NCI-H1092 treated with DMSO at 0.1 percent for 48 hours (cell line): Measurements from ENCODE around the gene PARP12.

Experiments used
- DNase-seq: peaks from one replicate; lab custom pipeline; 2025; lab: John Stamatoyannopoulos, UW

The PARP12 gene

DNA sequence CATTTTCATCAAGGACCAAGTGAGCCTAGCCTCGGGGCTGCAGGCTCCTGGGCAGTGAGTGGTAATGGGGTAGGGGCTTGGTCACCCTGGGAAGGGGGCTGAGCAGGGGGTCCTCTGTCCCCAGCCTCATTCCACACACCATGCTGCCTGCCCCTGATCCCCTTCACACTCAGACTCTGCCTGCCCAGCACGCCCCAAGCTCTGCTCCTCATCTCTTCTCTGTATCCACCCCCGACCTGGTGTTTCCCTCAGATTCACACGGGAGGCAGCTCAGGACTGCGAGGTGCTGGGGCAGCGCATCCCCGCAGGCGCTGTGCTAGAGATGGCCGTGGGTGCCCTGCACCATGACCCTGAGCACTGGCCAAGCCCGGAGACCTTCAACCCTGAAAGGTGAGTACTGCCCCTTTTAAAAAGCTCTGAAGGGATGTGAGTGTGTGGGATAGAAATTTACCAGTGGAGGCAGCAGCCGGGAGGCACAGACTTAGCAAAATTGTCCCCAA, 47.2 kb downstream of the PARP12 start:
- DNase-seq: no peak

DNA sequence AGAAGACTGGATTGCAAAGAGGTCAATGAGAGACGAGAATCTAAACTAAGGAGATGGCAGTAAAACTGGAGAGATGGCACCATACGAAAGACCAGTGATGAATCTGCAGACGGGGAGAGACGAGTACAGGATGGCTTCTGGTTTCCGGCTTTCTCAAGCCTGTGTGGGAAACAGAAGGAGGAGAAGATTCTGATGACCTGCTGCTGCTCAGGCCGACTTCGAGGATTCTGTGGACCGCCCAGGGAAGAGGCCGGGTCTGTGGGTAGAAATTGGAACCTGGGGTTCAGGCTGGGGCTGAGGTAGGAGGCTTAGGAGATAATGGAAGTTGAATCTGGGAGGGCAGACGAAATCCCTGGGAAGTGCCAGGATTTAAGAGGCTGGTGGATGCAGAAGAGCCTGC, 48.6 kb downstream of the PARP12 start:
- no peak for DNase-seq

DNA sequence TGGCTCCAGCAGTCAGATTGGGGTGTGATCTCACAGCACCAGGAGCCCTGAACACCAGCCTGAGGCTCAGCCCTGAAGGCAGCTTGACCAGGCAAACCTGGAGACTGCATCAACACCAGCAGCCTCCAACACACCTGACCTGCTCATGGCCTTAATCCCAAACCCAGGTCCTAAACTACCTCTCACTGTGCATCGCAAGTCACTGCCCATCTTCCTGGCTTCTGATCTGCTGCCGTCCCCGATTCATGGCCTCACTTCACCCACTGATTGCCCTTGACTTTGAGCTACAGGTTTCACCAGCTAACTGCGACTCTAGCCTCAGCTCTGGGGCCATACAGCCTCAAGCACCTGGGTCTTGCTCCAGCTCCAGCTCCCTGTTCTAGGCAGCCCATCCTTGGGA, 49.1 kb downstream of the PARP12 start:
- DNase-seq: no peak

DNA sequence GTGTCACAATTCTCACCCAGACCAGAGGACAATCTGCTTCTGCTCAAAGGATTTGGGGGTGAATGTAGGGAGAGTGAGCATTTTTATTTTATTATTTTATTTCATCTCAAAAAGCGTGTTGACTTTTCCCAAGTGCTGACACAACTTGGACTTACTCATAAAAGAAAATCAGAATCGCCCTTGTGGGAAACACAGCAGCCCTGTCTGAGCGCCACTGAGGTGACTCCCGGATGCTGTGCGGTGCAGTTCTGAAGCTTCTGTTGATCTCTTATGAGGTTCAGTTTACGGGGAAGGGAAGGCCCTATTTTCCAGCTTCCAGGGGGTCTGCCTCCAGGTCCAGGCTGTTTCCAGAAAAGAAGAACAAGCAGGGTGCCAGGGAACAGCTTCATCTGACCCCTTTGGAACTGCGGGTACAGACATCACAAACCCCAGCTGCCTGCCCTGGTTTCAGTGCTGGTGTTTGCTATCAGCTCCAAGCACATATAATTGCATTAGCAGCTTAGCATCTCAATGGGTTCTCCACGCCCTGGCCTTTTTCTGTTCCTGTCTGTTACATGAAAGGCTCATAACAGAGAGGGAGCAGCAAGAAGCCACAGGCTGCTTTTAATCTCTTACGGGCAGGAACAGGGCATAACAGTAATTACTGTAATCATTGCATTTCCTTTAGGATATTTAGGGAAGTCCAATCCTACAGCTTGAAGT, 52.4 kb downstream of the PARP12 start:
- DNase-seq: no peak

- DNase-seq: no peak
Measured at GRCh38 chr7:140009735-140010134, 53.0 kb downstream of the PARP12 start.

- no peak for DNase-seq
Measured at GRCh38 chr7:140008755-140009610, 53.8 kb downstream of the PARP12 start.

DNA sequence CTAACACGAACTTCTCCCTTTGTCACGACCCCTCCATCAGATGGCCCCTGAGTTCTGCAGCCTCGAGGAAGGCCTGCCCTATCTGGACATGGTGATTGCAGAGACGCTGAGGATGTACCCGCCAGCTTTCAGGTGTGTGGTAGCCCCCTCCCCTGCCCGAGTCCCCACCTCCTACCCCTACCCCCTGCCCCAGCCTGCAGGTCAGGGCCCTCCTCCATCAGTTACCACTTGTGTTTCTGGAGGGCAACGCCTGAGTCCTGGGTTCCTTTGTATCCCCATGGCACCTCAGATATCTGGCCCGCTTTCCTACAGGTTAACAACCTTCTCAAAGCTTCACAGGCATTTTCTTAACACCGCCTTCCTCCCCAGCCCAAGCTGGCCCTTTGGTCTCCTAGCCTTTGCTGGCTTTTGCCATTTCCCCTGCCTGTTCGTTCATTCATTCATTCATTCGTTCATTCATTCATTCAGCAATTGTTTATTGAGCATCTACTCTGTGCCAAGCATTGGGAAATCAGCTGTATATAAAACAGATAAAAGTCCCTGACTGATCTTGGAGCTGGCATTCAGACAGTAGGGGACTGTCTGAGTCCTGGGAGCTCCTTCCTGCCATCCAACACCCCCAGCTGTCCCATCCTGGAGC, 55.6 kb downstream of the PARP12 start:
- DNase-seq: no peak

DNA sequence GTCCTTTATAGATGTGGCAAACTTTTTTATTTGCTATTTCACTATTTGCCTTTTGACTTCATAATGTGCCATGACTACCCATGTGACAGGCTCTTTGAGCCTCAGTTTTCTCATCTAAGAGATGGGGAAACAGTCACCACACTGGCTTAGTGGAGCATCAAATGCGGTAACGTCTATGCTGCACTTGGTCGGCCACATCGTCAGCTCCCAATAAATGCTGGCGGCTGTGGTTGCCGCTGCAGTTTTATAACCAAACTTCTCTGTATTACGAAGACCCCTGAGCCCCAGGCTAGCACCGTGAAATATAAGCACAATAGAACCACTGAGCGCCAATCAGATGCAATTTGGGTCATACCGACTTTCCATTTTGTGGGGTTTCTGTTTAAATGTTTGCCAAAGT, 56.2 kb downstream of the PARP12 start:
- no peak for DNase-seq

DNA sequence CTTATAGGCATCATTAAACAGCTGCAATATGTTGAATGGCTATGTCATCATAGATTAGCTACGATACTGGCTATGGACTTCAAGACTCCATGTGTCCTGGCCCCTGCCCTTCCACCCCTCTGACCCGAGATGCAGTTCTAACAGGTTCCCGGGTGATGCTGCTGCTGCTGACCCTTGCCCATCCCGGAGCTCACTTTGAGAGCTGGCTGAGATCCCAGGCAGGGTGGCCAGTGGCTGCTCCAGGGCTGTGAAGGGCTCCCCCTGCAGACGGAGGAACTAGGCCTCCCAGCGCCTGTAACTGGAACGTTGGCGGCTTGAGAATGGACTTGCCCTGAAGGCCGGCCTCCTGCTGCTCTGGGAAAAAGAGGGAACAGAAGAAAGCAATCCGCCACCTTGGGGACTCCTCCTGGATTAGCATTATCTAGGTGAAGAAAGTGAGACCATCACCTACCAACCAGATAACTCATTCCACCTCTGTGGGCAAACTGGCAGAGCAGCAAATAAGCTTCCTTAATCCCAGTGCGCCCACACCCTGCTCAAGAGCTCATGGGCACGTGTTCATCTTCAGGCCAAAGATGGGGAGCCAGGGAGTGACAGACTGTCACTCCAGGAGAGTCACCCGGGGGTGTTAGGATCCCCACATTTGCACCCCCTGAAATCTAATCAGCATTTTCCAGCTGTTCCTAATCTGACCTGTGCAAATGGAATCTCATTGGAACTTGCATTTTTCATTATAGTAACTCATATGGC, 56.8 kb downstream of the PARP12 start:
- peak; percentile 14 for DNase-seq

GRCh38 chr7:140005341-140005740, 57.4 kb downstream of the PARP12 start:
- no peak for DNase-seq

DNA sequence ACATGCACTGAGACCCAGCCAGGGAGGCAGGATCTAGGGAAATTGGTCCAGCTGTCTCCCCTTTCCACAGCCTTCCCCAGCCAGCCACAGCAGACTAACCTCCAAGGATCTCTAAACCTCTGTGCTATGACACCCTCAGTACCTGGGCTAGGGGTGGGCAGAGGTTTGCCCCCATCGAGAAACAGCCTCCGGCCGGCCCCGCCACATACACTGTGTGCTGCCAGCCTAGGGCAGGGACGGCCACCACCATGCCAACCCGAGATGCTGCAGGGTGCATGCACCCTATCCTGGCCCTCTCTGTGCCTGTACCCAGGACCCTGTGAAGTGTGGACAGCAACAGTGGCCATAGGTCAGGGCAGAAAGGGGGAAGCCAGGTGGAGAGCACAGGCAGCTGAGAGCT, 58.1 kb downstream of the PARP12 start:
- no peak for DNase-seq

DNA sequence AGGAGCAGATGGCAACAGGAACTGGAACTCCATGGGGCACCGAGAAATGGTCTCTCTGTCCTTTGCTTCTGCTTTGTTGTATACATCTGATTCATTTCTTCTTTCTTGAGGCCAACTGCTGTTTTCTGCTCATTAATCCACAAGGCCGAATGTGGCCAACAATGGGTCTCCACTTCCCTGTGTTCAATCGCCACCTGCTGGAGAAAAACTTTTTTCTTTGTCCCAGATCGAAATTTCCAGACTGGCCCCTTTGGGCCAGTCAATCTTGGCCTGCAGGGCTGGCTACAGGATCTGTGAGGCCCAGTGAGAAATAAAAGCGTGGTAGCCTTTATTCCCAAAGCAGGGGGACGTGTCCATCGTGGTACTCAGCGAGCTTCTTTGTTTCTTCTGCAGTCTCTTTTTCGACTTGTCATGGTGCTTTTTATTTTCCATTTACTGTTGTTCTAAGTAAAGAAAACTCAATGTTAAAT, 58.8 kb downstream of the PARP12 start:
- no peak for DNase-seq

DNA sequence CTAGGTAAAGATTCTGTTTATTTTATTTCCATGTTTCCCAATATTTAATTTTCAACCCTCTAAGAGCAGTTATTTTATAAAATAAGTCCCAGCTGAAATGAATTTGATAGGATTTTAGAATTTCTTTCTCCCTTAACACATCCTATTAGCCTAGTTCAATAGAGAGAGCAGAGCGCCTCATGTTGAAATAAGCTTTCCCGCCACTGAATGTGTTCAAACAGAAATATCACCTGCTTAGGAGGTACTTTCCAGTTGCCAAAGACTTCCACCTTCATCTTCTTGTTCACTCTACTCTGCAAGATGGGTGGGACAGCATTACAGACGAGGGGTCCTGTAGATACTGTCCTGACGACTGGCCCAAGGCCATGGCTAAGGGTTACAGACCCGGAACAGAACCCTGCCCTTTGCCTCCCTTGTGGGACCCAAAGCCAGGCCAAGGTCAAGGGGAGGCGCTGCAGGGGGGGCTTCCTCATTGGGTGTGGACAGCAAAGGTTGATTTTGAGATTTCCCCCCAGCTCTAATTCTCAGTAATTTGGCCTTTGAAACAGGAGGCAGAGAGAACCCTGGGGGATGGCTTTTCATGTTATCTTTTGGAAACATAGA, 62.0 kb downstream of the PARP12 start:
- no peak for DNase-seq

GRCh38 chr7:139999516-139999915, 63.2 kb downstream of the PARP12 start:
- DNase-seq: no peak

DNA sequence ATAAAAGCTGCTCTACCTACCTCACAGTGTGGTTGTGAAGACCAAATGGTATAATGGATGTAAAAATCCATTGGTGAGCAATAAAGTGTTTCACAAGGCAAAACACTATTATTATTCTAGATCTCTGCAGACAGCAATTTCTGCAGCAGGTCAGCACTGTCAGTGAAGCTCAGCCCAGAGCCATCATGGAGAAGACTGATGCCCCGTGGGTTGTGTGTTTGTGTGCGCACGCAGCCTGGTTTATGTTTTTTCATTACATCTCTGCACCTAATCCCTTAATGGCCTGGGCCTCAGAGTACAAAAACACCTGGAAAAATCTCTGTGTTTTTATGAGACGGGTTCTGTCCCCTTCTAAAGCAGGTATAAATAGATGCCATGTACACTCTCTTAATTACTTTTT, 64.2 kb downstream of the PARP12 start:
- DNase-seq: no peak

GRCh38 chr7:139995017-139995915, 67.5 kb downstream of the PARP12 start:
- no peak for DNase-seq

- DNase-seq: no peak
Measured at GRCh38 chr7:139994356-139994755, 68.4 kb downstream of the PARP12 start.

- no peak for DNase-seq
Measured at GRCh38 chr7:139993592-139993991, 69.2 kb downstream of the PARP12 start.

DNA sequence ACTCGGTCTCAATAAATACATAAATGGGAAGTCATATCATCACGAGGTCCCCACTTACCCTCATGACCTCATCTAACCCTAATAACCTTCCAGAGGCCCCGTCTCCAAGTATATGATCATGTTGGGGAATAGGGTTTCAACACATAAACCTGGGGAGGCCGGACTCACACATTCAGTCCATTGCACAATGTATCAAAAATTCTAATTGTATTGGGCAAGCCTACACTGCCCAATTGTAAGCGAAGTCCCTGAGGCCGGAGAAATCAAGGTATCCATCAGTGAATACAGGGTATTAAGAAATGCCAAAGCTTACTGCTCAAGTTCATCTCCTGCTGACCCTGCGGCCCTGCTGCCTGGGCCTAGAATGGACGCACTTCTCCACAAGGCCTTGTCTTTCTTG, 69.6 kb downstream of the PARP12 start:
- DNase-seq: no peak

- DNase-seq: peak; percentile 25
Measured at GRCh38 chr7:139992353-139993044, 70.3 kb downstream of the PARP12 start.
